ENCODE results near the gene EPN3. TPM values are rescaled to one million over a fixed set of nuclear protein-coding genes. Genes with fewer than 3 reads are reported as not detected.

EPN3 gene
- total and polyA plus RNA-seq, 8 donors, result 6.4 to 117 (median 45.1) TPM

DNA sequence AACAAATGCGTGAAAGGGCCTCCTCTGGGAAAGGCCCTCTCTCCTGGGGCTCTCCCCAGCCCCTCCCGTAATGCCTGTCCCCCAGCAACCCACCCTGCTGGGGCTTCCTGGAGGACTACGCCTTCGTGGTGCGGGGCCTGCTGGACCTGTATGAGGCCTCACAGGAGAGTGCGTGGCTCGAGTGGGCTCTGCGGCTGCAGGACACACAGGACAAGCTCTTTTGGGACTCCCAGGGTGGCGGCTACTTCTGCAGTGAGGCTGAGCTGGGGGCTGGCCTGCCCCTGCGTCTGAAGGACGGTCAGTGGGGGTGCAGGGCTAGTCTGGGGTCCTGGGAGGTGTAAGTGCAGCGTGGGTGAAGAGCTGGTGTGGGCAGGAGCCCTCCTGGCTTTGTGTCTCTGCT lies 19.3 kb downstream of the EPN3 start:
- 89 to 95% (median 94%) methylated on average over 7 to 12 of the region's 12 CpGs for WGBS, 5 donors
- H3K27me3 ChIP-seq, result no peaks in the 10 kb centered on the region
- H3K27ac ChIP-seq, result no peak overlapping the region
- DNase-seq, result no peak
- TF ChIP-seq POLR2A (IDR thresholded peaks at IDR 0.05) (no peak), EP300 (IDR thresholded peaks at IDR 0.05) (no peak), POLR2AphosphoS5 (IDR thresholded peaks at IDR 0.05) (no peak)
- TF ChIP-seq, protein P1, sequence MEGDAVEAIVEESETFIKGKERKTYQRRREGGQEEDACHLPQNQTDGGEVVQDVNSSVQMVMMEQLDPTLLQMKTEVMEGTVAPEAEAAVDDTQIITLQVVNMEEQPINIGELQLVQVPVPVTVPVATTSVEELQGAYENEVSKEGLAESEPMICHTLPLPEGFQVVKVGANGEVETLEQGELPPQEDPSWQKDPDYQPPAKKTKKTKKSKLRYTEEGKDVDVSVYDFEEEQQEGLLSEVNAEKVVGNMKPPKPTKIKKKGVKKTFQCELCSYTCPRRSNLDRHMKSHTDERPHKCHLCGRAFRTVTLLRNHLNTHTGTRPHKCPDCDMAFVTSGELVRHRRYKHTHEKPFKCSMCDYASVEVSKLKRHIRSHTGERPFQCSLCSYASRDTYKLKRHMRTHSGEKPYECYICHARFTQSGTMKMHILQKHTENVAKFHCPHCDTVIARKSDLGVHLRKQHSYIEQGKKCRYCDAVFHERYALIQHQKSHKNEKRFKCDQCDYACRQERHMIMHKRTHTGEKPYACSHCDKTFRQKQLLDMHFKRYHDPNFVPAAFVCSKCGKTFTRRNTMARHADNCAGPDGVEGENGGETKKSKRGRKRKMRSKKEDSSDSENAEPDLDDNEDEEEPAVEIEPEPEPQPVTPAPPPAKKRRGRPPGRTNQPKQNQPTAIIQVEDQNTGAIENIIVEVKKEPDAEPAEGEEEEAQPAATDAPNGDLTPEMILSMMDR (IDR thresholded peaks at IDR 0.05), result no peak
- H3K9me3 ChIP-seq, result no peaks in the 10 kb centered on the region
- H3K36me3 ChIP-seq, result peaks cover 3 to 63% (median 39%) of the 10 kb centered on the region in 4 donors
- peaks cover 18 to 36% (median 30%) of the 10 kb centered on the region in 4 donors for H3K4me1 ChIP-seq
- no peak overlapping the region for H3K4me3 ChIP-seq
- intact Hi-C loops (cut with DNase I; ENCODE audit: low total_unique reads), result no loop called here

DNA sequence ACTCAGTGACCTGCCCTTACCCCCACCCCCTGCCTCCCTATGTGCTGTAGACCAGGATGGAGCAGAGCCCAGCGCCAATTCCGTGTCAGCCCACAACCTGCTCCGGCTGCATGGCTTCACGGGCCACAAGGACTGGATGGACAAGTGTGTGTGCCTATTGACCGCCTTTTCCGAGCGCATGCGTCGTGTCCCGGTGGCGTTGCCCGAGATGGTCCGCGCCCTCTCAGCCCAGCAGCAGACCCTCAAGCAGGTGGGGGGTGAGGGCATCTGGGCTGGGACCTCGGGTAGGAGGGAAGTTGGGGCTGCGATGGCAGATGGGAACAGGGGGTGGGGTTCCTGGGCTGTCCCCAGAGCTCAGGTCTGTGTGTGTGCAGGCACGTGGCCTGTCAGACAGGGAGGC lies 21.7 kb downstream of the EPN3 start:
- DNase-seq, result no peak
- Histone ChIP-seq H3K36me3 (peaks cover 3 to 55% (median 36%) of the 10 kb centered on the region in 4 donors), H3K4me1 (peaks cover 16 to 31% (median 27%) of the 10 kb centered on the region in 4 donors), H3K9me3 (no peaks in the 10 kb centered on the region), H3K27ac (no peak overlapping the region), H3K27me3 (peaks cover 0 to 21% (median 8%) of the 10 kb centered on the region in 3 donors), H3K4me3 (no peak overlapping the region)
- TF ChIP-seq EP300 (IDR thresholded peaks at IDR 0.05) (no peak), POLR2A (IDR thresholded peaks at IDR 0.05) (no peak)
- TF ChIP-seq, protein P1 (IDR thresholded peaks at IDR 0.05), result no peak
- intact Hi-C loops (cut with DNase I; ENCODE audit: low total_unique reads), result no loop called here
- 92 to 96% (median 94%) methylated on average over 14 to 17 of the region's 17 CpGs for WGBS, 5 donors

DNA sequence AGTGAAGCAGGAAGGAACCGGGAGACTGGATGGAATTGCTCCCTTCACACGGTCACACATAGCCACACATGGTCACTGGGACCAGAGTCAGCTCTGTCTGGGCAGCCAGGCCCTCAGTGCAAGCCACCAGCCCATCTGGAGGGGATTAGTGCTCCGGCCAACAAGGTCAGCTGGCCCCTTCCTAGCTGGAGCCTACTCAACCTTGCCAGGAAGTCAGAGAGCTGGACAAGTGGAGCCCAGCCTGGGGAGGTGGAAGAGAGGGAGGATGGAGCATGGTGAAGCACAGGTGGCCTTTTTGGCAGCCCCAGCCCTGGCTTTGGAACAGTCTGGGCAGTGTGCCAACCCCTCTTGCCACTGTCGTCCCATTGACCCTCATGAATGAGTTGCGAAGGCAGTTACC lies 24.3 kb downstream of the EPN3 start:
- no peak for TF ChIP-seq EP300 (IDR thresholded peaks at IDR 0.05)
- TF ChIP-seq POLR2A (IDR thresholded peaks at IDR 0.05), result no peak
- TF ChIP-seq, protein P1 (IDR thresholded peaks at IDR 0.05), result no peak
- no peak for TF ChIP-seq POLR2AphosphoS5 (IDR thresholded peaks at IDR 0.05)
- intact Hi-C loops (cut with DNase I; ENCODE audit: low total_unique reads), result no loop called here
- Histone ChIP-seq H3K27ac (no peak overlapping the region), H3K9me3 (no peaks in the 10 kb centered on the region), H3K27me3 (peaks cover 6 to 47% (median 32%) of the 10 kb centered on the region in 3 donors), H3K4me1 (peaks cover 31 to 48% (median 37%) of the 10 kb centered on the region in 4 donors), H3K36me3 (peaks cover 3 to 29% (median 22%) of the 10 kb centered on the region in 4 donors), H3K4me3 (no peak overlapping the region)
- WGBS, 5 donors, result 46 to 62% (median 52%) methylated on average over 3 to 5 of the region's 5 CpGs
- peak in 1 of 2 donors; percentile 66 for DNase-seq

DNA sequence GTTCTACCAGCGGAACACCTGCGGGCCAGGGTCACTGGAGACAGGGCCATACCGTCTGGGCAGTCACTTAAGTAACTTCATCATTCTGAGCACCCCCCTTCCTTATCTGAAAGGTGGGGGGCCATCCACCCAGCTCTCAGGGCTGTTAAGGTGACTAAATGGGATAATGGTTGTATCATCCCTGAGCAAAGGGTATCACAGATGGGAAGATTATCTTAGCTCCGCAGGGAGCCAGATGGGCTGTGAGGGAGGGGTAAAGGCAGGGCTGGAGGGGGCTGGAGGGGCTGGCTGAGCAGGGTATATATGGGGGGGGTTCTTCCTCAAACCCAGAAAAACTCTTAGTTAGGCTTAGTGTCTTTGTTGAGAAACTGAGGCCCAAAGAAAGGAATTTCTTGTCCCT lies 25.1 kb downstream of the EPN3 start:
- Histone ChIP-seq H3K4me1 (peaks cover 37 to 56% (median 42%) of the 10 kb centered on the region in 4 donors), H3K27ac (no peak overlapping the region), H3K9me3 (no peaks in the 10 kb centered on the region), H3K27me3 (peaks cover 6 to 55% (median 41%) of the 10 kb centered on the region in 3 donors), H3K36me3 (peaks cover 3 to 25% (median 18%) of the 10 kb centered on the region in 4 donors), H3K4me3 (no peak overlapping the region)
- intact Hi-C loops (cut with DNase I; ENCODE audit: low total_unique reads), result no loop called here
- TF ChIP-seq EP300 (IDR thresholded peaks at IDR 0.05) (no peak), POLR2AphosphoS5 (IDR thresholded peaks at IDR 0.05) (no peak), POLR2A (IDR thresholded peaks at IDR 0.05) (no peak)
- TF ChIP-seq, protein P1 (IDR thresholded peaks at IDR 0.05), result no peak
- 86 to 100% (median 91%) methylated on average over 2 to 4 of the region's 4 CpGs for WGBS, 5 donors
- no peak for DNase-seq
